Endothelial cell of umbilical vein (primary cell): Measurements from ENCODE around the gene KIF3A. TPM values are rescaled to one million over a fixed set of nuclear protein-coding genes. Genes with fewer than 3 reads are reported as not detected.

Experiments
- BruUV-seq: library from RNA; stranded (reverse); fragments of 400-500 nt; replicated peaks from 2 replicates; lab custom pipeline; 2021; lab: Mats Ljungman, UMichigan
- CTCF ChIA-PET: fragments of 300-600, 350-600 bp; sonication (Branson Sonifier 250); formaldehyde crosslinking; loops from one replicate; lab custom pipeline; 2021; ENCODE audit warnings: antibody characterized with exemption, inconsistent platforms; lab: Charles Lee
- POLR2A ChIA-PET: fragments of 300-600, 350-600 bp; sonication (Branson Sonifier 250); formaldehyde crosslinking; loops from one replicate; lab custom pipeline; 2021; ENCODE audit warnings: antibody characterized with exemption, inconsistent platforms; lab: Charles Lee
- DNase-seq: peaks from one replicate; pipeline ENCODE4 v3.0.0-alpha.2; 2011; ENCODE audit warnings: low read depth, low spot score
- FAIRE-seq: peaks from 2 replicates; lab custom pipeline; 2011; peaks lifted over from hg19 to GRCh38; lab: Jason Lieb, UNC
- H2AFZ ChIP-seq: 2 replicates; pipeline ENCODE4 v1.6.0; 2012; ENCODE audit warnings: low read depth, low read length, control low read depth, inconsistent platforms
- H3K27ac ChIP-seq: 2 replicates; pipeline ENCODE4 v1.5.1; 2011; ENCODE audit warnings: low read depth, mild to moderate bottlenecking, control low read depth, low read length, moderate library complexity; ENCODE audit not compliant: insufficient read depth
- H3K27me3 ChIP-seq, 2 experiments: 2 replicates each; pipeline versions ENCODE4 v1.6.0 to v1.6.1; 2011; ENCODE audit warnings: low read length in 2 of 2, mixed read lengths in 1 of 2; ENCODE audit not compliant: control insufficient read depth in 2 of 2, insufficient read depth in 2 of 2
- H3K36me3 ChIP-seq, 2 experiments: 2 replicates in 1 of 2; 3 replicates in 1 of 2; pipeline ENCODE4 v1.5.1; 2011; ENCODE audit warnings: low read length in 2 of 2, mild to moderate bottlenecking in 1 of 2, moderate library complexity in 1 of 2; ENCODE audit not compliant: control insufficient read depth in 2 of 2, insufficient read depth in 2 of 2; ENCODE audit errors: extremely low read depth in 1 of 2
- H3K4me1 ChIP-seq: 3 replicates; pipeline ENCODE4 v1.5.1; 2011; ENCODE audit warnings: mild to moderate bottlenecking, low read length; ENCODE audit not compliant: control insufficient read depth, insufficient read depth; ENCODE audit errors: extremely low read depth
- H3K4me2 ChIP-seq: 2 replicates; pipeline ENCODE4 v1.6.1; 2011; ENCODE audit warnings: low read length, control low read depth, mixed read lengths; ENCODE audit not compliant: insufficient read depth
- H3K4me3 ChIP-seq, 3 experiments: fragments of 200-600 bp in 1 of 3; sonication (generic), shearing (Covaris generic) in 1 of 3; replicated peaks in 1 of 3; 2 replicates each; pipeline ENCODE4 v1.5.1; 2011 to 2016; ENCODE audit warnings: control low read depth in 3 of 3, low read length in 3 of 3, mild to moderate bottlenecking in 2 of 3, inconsistent platforms in 1 of 3, low read depth in 1 of 3, moderate library complexity in 1 of 3; ENCODE audit not compliant: insufficient read depth in 1 of 3
- H3K79me2 ChIP-seq: 2 replicates; pipeline ENCODE4 v1.6.0; 2012; ENCODE audit warnings: low read length, inconsistent platforms; ENCODE audit not compliant: control insufficient read depth, insufficient read depth
- H3K9ac ChIP-seq: replicated peaks from 2 replicates; pipeline ENCODE3; 2011; ENCODE audit warnings: low read length, control low read depth; ENCODE audit not compliant: insufficient read depth; ENCODE audit errors: extremely low read depth
- H3K9me1 ChIP-seq: replicated peaks from 3 replicates; pipeline ENCODE4 v1.6.0; 2011; ENCODE audit warnings: mild to moderate bottlenecking, low read length; ENCODE audit not compliant: control insufficient read depth, insufficient read depth; ENCODE audit errors: extremely low read depth
- H3K9me3 ChIP-seq: replicated peaks from 2 replicates; pipeline ENCODE4 v1.5.1; 2012; ENCODE audit warnings: low read length, inconsistent platforms; ENCODE audit not compliant: control insufficient read depth, insufficient read depth
- H4K20me1 ChIP-seq: replicated peaks from 2 replicates; pipeline ENCODE3; 2011; ENCODE audit warnings: mild to moderate bottlenecking, low read length; ENCODE audit not compliant: control insufficient read depth, insufficient read depth; ENCODE audit errors: extremely low read depth
- EZH2 ChIP-seq: IDR thresholded peaks from 2 replicates; pipeline ENCODE4 v1.6.1; 2012; ENCODE audit warnings: borderline replicate concordance, low read depth, mild to moderate bottlenecking, moderate library complexity, low read length, inconsistent platforms; ENCODE audit not compliant: severe bottlenecking
- FOS ChIP-seq: IDR thresholded peaks from 2 replicates; pipeline ENCODE4 v1.6.1; 2011; ENCODE audit warnings: mild to moderate bottlenecking, low read length, moderate library complexity, borderline replicate concordance; ENCODE audit not compliant: insufficient read depth
- GATA2 ChIP-seq: IDR thresholded peaks from 2 replicates; pipeline ENCODE4 v1.7.0; 2011; ENCODE audit warnings: low read depth, mild to moderate bottlenecking, moderate library complexity, mixed read lengths, low read length; ENCODE audit not compliant: insufficient read length, insufficient read depth
- JUN ChIP-seq: IDR thresholded peaks from 2 replicates; pipeline ENCODE4 v1.6.1; 2011; ENCODE audit warnings: borderline replicate concordance, low read depth; ENCODE audit not compliant: insufficient read length, insufficient read depth
- MYC ChIP-seq: IDR thresholded peaks from one replicate; pipeline ENCODE4 v1.6.1; 2011; ENCODE audit warnings: mild to moderate bottlenecking, low read depth, low read length
- POLR2A ChIP-seq: IDR thresholded peaks from 2 replicates; pipeline ENCODE4 v1.6.1; 2012; ENCODE audit warnings: low read depth, mild to moderate bottlenecking, control low read depth, low read length
- POLR2AphosphoS5 ChIP-seq: IDR thresholded peaks from 2 replicates; pipeline ENCODE4 v1.6.1; 2012; ENCODE audit warnings: low read depth, mild to moderate bottlenecking, control low read depth, low read length, moderate library complexity; ENCODE audit not compliant: insufficient read depth
- dilution Hi-C: fragments of 300-500 bp; cut with MboI; formaldehyde crosslinking; loops from one replicate; pipeline ENCODE4 v1.15.0; 2019; ENCODE audit warnings: low sequenced_read_pairs; ENCODE audit not compliant: extremely low pct_ligation_motif_present
- intact Hi-C: fragments of 100-400 bp; cut with micrococcal nuclease; formaldehyde crosslinking; loops from one replicate; pipeline ENCODE4 v1.10.0; 2022
- polyA plus RNA-seq, 4 experiments: library from polyadenylated mRNA; depleted of rRNA in 3 of 4; stranded (reverse) in 3 of 4; unstranded in 1 of 4; fragments of >200 nt; gene quantifications; 2 replicates each; pipeline versions ENCODE4 v1.2.1 to v1.2.3, GENCODE V29; 2011 to 2012; ENCODE audit warnings: missing spikeins in 1 of 4
- total RNA-seq: library from RNA; stranded (reverse); gene quantifications from 2 replicates; pipeline ENCODE4 v1.2.3, GENCODE V29; 2021
- TF ChIP-seq, protein P1 (sequence below): IDR thresholded peaks from 2 replicates; pipeline ENCODE4 v1.6.1; 2011; ENCODE audit not compliant: insufficient read depth, insufficient read length
- TF ChIP-seq, protein P2 (sequence below), 2 donors: IDR thresholded peaks; 1 replicate in 1 of 2; 2 replicates in 1 of 2; pipeline ENCODE4 v1.5.1; 2011; ENCODE audit warnings: low read length in 2 of 2, mild to moderate bottlenecking in 2 of 2, moderate library complexity in 2 of 2, control low read depth in 1 of 2, inconsistent platforms in 1 of 2, low read depth in 1 of 2; ENCODE audit not compliant: insufficient read depth in 1 of 2; ENCODE audit errors: extremely low read depth in 1 of 2

The KIF3A gene
- total and polyA plus RNA-seq, 2 donors (not counting 3 experiments of a cell fraction or from before 2014, with no cell fraction given): 3.3 to 11.2 TPM

DNA sequence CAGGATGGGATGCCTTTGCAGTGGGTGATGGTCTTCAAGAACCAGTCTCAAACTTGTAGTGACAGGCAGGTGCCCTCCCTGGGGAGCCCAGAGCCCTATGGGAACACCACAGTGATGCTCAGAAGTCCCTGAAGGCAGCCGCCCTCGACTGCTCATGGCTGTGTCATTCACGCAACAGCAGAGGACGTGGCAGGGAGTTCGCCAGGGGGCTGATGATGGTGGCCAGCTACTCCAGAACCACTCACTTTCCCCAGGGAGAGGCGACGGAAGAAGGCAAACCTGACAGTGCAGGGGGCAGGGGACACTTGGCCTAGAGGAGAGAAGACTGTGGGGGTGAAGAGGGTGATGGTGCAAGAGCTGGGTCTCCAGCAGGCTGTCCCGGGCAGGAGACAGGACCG lies 75.3 kb downstream of the KIF3A start:
- intact Hi-C loops: no loop called here
- Histone ChIP-seq H3K9me3 (no peaks in the 10 kb centered on the region), H3K27me3 (no peaks in the 10 kb centered on the region), H3K4me1 (no peaks in the 10 kb centered on the region), H2AFZ (no peak overlapping the region), H4K20me1 (no peaks in the 10 kb centered on the region), H3K4me3 (no peak overlapping the region), H3K9me1 (no peaks in the 10 kb centered on the region), H3K36me3 (no peaks in the 10 kb centered on the region), H3K4me2 (no peak overlapping the region), H3K27ac (no peak overlapping the region), H3K79me2 (no peaks in the 10 kb centered on the region), H3K9ac (no peak overlapping the region)
- POLR2A ChIA-PET: no interaction called here
- dilution Hi-C loops: no loop called here
- no peak for DNase-seq
- no peak for FAIRE-seq
- no TSS peak for BruUV-seq
- TF ChIP-seq POLR2AphosphoS5: no peak
- no peak for TF ChIP-seq POLR2A
- TF ChIP-seq, protein P1, sequence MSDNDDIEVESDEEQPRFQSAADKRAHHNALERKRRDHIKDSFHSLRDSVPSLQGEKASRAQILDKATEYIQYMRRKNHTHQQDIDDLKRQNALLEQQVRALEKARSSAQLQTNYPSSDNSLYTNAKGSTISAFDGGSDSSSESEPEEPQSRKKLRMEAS: no peak
- TF ChIP-seq GATA2: no peak
- CTCF ChIA-PET: interaction anchor here (1.5 kb wide), 1 partner anchor 158 kb away, joined by 8 read pairs; no protein-coding TSS in a partner anchor

DNA sequence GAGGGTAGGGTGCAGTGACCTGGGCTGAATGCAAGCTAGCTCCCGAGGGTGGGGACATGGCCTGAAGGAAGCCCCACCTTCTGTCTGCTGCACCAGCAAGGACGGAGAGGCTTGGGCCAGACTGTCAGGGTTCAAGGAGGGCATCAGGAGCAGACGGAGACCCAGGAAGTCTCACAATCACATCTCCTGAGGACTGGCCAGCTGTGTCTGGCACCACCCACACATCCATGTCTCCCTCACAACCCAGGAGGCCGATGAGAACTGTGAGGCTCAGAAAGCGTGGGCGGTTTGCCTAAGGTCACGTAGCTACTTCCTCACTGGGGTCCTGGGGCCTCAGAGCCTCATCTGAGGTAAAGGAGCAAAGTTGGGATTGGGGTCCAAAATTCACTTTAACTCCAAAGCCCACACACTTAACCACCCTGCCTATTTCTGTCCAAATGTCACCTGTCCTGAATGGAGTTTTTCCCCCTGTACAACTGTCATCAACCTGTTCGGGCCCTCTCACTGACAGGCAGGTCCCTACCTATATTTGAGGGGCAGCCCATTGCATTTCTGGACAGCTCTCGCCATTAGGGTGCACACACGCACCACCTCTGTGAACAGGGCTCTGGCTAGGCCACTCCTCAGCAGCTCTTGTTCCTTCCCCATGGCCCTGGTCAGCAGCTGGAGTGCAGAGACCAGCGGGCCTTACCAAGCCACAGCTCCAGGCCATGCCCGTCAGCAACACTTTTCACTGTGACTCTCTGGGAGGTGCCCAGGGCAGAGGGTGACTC lies 75.9 kb downstream of the KIF3A start:
- Histone ChIP-seq H3K9ac (no peak overlapping the region), H4K20me1 (no peaks in the 10 kb centered on the region), H3K4me3 (no peak overlapping the region), H3K27ac (no peak overlapping the region), H3K36me3 (no peaks in the 10 kb centered on the region), H2AFZ (no peak overlapping the region), H3K79me2 (no peaks in the 10 kb centered on the region), H3K27me3 (no peaks in the 10 kb centered on the region), H3K4me1 (peaks cover under 1% of the 10 kb centered on the region), H3K4me2 (no peak overlapping the region), H3K9me1 (no peaks in the 10 kb centered on the region), H3K9me3 (no peaks in the 10 kb centered on the region)
- TF ChIP-seq MYC: no peak
- no peak for TF ChIP-seq JUN
- no peak for TF ChIP-seq POLR2AphosphoS5
- no peak for TF ChIP-seq POLR2A
- no peak for TF ChIP-seq FOS
- TF ChIP-seq, protein P2, sequence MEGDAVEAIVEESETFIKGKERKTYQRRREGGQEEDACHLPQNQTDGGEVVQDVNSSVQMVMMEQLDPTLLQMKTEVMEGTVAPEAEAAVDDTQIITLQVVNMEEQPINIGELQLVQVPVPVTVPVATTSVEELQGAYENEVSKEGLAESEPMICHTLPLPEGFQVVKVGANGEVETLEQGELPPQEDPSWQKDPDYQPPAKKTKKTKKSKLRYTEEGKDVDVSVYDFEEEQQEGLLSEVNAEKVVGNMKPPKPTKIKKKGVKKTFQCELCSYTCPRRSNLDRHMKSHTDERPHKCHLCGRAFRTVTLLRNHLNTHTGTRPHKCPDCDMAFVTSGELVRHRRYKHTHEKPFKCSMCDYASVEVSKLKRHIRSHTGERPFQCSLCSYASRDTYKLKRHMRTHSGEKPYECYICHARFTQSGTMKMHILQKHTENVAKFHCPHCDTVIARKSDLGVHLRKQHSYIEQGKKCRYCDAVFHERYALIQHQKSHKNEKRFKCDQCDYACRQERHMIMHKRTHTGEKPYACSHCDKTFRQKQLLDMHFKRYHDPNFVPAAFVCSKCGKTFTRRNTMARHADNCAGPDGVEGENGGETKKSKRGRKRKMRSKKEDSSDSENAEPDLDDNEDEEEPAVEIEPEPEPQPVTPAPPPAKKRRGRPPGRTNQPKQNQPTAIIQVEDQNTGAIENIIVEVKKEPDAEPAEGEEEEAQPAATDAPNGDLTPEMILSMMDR (IDR thresholded peaks at IDR 0.05; ENCODE audit: extremely low read depth in 1 of 2, insufficient read depth in 1 of 2, low read depth in 1 of 2, low read length in 2 of 2): no peak
- TF ChIP-seq, protein P1: no peak
- TF ChIP-seq EZH2: no peak
- no TSS peak for BruUV-seq
- ChIA-PET CTCF (interaction anchor here (1.5 kb wide), 1 partner anchor 159 kb away, joined by 8 read pairs; no protein-coding TSS in a partner anchor), POLR2A (no interaction called here)
- intact Hi-C loops: no loop called here
- FAIRE-seq: no peak
- dilution Hi-C loops: no loop called here
- DNase-seq: no peak
